Stimulated activated naive CD4-positive, alpha-beta T cell treated with Interleukin-2 at 50 U/mL for 16 hours (primary cell): ENCODE measurements around the gene AGK.

Source experiments
- DNase-seq: peaks from one replicate; lab custom pipeline; 2025; lab: John Stamatoyannopoulos, UW

The AGK gene

DNA sequence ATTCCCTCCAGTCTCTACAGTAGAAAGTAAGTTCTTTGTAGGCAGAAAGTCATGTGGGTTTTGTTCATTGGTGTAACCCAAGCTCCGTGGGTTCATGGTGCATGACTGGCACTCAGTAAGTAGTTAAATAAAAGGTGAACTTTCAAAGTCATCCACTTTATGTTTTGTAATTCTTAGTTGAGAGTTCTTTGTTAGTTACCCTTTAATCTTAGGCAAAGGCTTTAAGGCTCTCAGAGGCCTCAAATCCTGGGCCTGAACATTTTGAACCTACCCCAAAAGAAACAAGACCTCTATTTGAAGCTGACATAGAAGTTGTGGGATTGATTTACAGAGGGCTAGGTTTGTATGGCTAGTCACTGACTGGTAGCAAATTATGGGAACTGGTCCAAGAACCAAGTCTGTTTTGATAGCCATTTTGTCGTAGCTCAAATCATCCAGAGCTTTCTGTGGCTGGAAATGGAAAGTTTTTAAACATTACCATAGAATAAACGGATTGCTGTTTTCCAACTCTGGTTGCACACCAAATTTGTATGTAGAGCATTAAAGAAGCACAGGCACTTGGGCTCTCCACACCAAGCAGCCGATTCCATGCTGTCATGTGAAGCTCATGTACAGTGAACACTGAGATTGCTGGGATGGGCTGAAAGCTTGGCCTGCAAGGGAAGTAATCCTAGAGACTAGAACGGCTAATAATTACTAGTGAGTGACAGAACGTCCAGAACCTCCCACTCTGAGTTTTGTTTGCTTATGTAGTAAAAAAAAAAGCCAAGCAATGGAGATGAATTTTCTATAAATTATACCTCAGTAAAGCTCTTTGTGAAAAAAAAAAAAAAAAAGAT is 97.3 kb downstream of the AGK start:
- no peak for DNase-seq

DNA sequence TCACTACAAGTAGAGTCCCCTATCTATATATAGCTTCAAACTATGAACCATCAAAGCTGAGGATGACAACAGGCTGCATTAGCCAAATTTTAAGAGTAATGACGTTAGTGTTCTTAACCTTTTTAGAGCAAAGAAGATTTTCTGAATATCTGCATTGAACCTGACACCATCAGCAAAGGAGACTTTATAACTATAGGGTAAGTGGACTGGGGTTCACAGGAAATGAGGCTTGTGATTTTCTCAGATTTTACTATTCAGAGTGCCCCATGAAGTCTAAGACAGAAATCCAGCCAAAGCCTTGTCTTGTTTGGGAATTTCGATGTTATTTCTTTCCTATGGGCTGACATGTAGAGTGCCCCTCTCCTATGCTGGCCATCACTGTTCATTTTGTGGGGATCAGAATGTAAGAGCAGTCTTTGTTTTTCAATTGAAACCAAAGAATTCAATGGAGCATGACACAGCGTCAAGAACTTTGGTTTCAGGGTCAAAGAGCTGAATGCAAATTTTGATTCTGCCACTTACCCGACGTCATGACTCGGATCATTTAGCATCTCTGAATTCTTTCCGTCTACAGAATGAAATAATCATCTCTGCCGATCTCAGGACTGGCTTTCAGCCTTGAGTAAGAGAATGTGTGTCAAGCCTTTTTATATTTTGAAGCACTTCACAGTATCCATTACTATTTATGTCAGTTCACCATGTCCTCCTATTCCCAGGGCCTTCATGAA is 98.1 kb downstream of the AGK start:
- DNase-seq, result no peak

DNA sequence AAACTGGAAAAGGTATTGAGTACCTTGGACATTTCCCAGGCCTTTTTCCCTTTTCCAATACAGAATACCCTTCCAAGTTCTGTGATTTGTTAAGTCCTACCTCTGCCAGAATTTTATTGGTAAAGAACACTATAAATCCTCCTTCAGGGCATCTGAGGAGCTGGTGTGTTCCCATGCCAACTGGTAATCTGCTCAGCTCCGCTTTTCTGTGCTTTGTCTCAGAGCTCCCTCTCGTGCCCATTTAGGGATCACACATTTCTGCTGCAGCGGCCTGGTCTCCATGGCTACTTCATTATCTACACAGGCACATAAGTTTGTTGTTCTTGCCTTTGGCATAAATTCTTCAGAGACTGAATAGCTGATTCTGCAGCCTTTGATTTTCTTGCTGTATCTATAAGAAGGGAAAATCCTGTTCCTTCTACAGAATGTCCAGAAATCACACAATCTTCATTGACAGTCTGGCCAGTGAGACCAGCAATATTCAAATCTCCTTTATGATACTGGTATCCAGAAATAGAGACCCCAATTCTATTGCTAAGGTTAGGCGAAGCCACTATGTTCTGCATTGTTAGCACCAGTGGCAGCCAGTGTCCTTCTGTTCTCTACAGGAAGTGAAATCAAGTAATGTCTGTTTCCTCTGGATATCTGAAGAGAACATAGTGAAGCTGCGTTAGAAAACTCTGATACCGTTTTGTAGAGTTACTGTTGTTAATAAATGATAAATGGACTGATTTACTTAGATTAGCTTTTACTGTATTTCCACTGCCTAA is 98.8 kb downstream of the AGK start:
- peak; percentile 0 for DNase-seq

DNA sequence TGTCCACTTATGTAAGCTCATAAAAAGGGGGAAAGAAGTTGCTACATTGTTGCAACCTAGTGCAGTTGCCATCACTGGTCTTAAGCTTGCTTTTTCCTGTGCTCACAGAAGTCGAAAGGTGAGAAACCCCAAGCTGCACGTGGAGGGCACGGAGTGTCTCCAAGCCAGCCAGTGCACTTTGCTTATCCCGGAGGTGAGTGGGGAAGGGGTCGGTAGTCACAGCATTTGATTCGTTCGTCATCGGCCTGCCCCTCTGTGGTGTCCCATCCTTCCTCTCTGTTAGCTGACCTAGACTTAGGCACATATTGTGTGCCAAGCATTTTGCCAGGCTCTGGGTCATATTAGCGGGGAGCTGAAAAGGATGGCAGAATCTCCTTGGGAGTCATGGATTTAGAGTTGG is 100.2 kb downstream of the AGK start:
- DNase-seq, result no peak

DNA sequence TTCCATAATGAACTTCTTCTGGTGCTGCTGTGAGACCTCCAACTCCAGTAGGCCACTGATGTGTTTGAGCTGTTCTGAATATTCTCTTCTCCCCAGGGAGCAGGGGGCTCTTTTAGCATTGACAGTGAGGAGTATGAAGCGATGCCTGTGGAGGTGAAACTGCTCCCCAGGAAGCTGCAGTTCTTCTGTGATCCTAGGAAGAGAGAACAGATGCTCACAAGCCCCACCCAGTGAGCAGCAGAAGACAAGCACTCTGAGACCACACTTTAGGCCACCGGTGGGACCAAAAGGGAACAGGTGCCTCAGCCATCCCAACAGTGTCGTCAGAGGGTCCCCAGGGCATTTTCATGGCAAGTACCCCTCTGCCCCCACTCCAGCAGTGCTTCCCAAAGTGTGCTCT is 101.5 kb downstream of the AGK start:
- no peak for DNase-seq

DNA sequence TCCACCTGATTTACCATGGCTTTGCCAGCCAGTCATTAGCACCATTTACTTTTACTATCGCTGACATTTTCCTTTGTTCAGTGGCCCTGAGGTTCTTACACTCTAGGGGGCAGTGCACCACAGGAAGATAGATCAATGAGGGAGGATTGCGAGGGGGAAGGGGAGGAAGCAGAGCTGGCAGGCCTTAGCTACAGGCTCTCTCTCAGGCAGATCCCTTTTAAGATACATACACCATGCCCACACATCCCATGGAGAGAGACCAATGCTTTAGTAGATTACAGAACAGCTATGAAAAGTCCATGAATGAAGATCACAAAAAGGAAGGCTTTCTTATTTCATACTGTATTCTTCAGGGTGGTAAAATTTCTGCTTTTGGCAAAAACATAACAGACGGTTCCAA is 103.3 kb downstream of the AGK start:
- DNase-seq, result peak; percentile 24

DNA sequence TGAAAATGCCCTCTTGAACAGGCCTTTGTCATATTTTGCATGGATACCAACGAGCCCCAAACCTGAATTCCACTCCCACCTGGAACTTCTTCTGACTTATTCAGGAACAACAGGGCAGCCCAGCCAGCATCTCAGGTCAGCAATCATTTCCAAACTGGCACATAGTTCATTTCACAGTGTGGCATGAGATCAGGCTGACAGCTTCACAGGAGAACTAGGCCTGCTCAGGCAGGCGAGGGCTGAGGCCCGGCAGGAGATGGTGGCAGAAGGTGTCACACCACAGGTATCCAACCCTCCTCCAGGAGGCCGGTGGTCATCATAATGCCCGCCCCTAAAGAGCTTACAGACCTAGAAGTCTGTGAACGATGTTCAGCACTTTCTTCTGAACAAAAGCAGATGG is 108.3 kb downstream of the AGK start:
- DNase-seq, result no peak

DNA sequence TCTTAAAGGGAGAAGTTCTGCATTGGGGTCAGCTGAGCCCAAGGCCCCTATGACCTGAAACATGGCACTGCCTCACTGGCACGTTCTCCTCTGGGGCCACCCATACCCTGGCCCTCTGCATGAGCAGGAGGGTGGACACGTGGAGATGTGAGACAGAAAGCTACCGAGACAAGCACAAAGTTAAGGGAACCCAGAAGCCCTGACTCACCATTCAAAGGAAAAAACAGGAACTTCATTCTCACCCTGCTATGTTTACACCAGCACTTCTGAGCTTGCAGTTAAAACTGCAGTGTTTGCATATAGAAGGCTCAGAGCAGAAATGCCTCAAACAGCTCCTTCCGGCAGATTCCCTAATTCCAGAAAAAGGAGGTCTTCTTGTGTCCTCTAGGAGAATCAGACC is 109.0 kb downstream of the AGK start:
- DNase-seq, result no peak

DNA sequence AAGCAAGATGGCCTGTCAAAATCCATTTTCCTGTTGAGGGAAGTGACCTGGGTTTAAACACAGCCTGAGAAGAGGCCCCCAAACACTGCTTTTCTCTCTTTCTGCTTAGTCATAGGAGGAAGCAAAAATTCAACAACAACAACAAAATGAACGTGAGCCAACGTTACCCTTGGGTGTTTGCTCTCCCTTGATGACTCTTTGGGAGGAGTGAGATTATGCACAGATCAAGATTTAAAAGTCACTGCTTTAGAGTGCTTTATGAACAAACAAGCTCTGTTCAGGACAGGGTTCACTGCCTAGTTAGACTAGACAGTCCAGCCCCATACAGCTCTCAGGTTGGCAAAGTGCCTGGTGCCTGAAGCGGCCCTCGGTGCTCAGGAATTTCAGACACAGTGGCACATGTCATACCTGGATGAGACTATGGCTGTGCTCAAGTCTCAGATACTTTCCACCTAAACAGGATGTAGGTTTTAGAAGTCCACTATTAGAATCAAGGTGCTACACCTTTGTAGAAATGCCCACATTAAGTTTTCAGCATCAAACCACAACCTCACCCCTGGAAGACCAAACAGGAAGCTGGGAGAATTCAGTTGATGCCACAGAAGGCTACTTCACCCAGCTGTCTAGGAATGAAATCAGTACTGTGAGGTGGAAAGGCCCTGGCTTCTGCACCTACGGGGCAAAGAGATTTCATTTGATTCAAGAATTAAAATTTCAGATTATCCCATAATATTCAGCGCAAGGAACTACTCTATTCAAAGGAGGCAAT is 112.1 kb downstream of the AGK start:
- DNase-seq, result no peak

DNA sequence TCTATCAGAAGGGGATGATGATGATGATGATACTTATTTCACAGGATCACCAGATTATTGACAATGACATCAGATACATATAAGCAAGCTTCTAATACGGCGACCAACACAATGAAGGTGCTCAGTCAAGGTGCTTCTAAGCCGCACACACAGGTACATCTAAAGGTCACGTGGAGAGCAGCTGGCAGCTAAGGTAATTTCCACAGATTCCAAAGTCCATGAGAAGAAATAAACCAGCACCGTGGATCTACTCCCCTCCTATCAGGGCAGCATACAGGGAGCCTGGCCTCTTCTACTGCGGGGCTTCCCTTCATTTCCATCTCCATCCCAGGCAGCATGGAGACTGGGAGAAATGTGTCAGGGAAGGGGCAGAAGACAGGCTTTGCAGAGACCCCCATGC is 113.2 kb downstream of the AGK start:
- DNase-seq, result no peak

DNA sequence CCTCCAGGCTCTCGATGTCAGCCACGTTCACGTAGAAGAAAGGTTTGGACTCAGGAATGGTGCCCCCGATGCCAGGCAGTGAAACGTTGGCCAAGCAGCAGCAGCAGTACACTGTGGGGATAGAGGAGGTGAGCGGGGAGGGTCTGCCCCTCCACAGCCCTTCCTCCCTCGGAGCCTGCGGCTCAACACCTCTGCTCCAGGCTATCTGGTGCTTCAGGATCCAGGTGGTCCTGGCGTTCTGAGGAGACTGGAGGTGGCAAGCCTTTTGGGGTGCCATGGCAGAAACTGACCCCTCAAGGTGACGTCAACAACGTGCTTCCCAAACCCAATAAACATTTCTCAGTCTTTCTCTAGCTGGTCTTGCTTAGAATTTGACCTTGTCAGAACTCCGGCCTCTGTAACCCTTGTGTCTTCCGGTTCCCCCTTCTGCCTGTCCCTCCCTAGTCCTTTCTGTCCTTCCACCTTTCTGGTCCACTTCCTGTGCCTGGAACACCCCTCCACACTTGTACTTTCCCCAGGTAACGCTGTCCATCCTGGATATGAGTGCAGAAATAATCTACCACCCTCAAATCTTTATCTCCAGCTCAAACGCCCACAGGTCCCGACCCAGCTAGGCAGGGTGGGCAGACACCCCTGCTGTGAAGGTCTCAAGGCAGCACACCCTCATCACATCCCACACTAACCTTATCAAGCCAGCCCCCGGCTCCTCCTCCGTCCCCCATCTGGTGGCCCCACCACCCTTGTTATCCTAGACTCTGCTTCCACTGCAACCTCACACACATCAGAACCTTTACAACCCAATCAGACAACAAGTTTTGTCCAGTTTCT is 114.2 kb downstream of the AGK start:
- no peak for DNase-seq

DNA sequence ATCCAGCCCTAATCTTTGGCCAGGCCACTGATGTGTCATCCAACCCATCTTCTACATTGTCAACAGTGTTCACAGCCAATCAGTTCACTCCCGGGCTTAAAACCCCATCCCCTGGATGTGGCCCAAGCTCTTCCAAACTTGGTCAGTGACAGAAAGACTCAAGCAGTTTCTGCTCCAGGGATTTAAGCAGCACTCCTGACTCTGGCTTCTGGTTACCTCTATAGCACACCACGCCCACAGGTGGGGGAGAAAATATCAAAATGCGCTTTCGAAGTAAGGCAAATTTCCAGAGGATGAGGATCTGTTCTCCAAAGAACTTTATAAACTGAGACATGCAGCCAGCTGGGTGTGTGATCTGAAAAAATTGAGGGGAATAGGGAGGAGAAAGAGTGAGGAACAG is 114.9 kb downstream of the AGK start:
- DNase-seq, result no peak

DNA sequence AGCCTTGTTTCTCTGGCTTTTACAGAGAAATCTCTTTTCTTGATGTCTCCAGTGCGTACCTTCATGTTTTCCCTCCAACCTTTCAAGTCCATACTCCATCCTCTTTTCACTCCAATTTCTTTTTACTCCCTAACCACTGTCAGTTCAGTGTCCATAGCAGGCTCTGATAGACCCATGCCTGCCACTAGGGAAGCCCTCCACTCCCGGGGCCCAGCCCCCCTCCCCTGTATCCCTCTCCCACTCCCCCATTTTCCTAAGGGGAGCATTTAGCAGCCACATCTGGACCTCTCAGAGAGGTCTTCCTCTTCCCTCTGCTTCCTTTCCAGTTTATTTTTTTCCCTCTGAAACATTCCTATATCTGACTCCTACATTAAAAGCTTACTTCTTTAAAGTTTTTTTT is 117.6 kb downstream of the AGK start:
- no peak for DNase-seq

DNA sequence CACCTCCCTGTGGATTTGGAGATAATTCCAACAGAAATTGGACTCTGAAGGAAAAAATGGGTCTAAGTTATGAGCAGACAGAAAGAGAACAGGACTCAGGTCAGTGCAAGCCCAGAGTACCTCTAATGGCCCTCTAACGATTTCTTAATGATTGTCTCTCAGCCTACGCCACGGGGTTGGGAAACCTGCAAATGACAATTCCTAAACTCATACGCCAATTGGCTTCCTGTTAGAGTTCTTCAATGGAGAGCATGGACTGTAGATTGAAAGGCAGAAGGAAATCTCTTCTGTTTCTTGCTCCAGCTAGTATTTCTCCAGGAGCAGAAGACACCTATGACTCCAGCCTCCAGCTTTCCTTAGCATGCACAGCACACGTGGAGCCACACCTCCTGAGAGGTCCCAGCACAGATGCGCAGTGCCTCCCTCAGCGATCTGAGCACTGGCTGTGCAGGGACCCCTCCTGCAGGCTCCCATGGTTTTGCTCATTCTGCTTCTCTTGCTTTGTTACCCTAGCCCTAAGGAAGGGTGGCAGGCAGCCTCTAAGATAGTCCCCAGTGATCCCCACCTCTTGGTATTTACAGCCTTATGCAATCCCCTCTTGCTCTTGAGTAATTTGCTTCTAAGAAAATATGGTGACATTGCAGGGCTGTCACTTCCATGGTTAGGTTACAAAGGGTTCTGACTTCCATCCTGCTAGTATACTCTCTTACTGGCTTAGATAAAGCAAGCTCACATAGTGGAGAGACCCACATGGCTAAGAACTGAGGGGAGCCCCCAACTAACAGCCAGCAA is 120.7 kb downstream of the AGK start:
- no peak for DNase-seq

DNA sequence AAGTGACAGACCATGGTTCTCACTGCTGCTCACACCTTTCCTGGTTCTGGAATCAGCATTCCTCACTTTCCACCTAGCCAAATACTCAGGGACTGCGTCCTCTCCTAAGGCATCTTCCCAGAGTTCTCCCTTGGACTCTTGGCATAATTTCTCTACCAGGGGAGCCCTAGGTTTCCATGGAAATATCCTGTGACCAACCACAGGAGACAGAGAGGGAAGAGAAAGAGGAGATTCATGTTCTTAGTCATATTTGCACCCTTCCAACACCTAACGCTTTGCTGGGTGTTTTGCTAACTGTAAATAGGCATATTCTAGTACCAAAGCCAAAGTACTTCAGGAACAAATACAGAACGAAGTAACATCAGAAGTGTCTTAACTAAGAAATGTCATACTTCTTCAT is 122.1 kb downstream of the AGK start:
- no peak for DNase-seq

DNA sequence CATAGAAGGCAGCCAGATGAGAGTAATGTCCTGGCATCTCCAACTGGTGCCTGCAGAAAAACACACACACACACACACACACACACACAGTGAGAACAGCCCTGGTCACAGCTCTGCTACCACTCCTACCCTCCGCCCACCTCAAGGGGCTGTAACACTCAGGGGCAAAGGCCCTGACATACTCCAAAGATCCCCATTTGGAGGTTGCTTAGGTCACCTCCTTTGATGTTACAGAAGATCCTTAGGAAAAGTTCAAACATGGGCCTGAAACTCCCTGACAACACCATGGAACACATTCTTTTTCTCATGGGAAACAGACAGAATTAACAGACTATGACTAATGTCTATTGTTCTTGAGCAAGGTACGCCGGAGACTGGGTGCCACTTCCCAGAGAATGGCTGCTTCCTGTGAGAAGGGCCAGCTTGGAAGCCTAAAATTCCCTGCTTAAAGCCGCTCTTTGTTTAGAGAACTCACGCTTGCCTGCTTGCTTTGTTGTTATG is 123.0 kb downstream of the AGK start:
- no peak for DNase-seq

DNA sequence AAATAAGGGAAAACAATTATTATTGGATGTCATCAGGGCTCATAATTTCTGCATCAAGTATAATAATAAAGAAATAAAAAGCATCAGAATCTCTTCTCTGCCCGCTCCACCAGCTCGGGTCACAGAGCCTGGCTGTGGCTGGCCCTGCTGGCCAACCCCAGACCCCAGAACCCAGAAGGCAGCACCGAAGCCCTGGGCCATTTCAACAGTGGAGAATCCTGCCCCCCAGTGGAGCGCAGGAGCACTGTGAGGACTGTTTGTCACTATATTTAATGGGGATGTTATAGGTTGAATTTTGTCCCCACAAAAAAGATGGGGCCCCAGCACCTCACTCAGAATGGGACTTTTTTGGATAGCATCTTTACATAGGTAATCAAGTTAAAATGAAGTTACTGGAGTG is 123.5 kb downstream of the AGK start:
- no peak for DNase-seq

DNA sequence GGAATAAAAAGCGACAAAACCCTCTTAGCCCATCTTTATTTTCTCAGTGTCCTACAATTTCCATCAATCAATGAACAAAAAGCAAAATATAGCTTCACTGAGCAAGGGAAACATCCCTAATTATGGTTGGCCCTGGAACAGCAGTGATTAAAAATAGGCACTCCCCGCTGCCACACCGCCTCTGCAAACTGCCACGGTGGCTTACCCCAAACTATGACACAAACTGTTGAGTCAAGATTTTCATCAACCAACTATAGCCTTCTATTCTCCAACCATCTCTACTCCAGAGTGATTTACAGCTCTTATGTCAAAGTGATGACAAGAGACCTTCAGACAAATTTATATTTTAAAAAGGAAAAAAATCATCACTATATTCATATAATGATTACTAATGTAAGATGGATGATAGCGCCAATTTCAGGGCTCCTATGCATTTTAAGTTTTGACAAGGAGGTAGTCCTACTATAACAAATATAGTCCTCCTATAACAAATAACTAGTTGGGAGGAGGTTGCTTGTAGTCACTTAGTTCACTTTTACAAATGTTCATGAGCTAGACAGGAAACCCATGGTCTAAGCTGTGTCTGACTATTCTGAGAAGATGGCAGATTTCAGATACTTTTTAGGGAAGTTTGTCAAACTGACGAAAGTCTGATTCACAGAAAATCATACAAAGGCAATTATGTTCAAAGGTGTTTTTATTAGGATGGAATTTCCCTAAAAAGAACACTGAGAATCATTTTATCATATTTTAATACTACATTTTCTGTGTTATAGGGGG is 124.4 kb downstream of the AGK start:
- no peak for DNase-seq

DNA sequence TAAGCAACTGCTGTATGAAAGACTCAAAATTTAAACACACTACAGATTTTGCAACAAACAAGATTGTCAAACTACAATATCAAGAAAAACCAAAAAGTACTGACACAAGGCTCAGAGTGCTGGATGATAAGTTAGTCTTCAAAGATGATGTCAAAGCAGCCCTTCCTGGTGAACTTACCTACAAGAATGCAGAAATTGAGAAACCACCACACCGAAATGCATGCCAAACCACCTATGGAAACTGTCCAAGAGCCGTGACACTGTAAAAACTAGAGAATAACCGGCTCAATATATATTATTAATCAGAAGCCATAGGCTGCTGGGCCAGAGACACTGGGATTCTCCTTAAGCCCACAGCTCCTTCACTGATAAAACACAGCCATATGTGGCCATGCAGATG is 125.4 kb downstream of the AGK start:
- no peak for DNase-seq
